Non-pigmented ciliary epithelial cell (primary cell): ENCODE results near the gene SDR42E1.

Source experiments
- DNase-seq: peaks from one replicate; pipeline ENCODE4 v3.0.0-alpha.2; 2010; ENCODE audit warnings: low read depth

The SDR42E1 gene, protein sequence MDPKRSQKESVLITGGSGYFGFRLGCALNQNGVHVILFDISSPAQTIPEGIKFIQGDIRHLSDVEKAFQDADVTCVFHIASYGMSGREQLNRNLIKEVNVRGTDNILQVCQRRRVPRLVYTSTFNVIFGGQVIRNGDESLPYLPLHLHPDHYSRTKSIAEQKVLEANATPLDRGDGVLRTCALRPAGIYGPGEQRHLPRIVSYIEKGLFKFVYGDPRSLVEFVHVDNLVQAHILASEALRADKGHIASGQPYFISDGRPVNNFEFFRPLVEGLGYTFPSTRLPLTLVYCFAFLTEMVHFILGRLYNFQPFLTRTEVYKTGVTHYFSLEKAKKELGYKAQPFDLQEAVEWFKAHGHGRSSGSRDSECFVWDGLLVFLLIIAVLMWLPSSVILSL

DNA sequence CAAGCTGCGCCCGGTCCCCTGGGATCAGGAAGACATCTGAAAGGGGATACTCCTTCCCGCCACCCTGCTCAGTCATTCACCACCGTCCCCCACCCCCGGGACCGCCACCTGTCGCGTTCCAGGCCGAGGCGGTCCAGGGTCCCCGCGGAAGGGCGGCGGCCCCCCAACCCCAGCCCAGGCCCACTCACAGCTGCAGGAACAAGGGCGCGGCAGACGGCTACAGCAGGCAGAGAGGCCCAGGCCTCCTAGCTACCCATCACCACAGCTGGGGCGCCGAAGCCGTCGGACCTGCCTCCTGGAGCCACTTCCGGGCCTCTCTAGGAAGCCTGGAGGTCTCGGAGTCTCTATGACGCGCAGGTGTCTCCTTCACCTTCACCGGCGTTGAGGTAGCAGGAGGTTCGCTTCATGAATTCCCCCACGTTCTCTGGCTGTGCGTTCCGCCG lies at the start of gene SDR42E1:
Gene SDR42E1 (minus strand): TSS at position 272 of the 443 bp plus-strand sequence. CDS start 10,612 bp downstream, outside the sequence.
- no peak for DNase-seq

GRCh38 chr16:82059983-82060421 lies 48.7 kb upstream of the SDR42E1 start:
- no peak for DNase-seq

- DNase-seq: no peak
These were observed 48.1 kb upstream of the SDR42E1 start for GRCh38 chr16:82059161-82059982.

DNA sequence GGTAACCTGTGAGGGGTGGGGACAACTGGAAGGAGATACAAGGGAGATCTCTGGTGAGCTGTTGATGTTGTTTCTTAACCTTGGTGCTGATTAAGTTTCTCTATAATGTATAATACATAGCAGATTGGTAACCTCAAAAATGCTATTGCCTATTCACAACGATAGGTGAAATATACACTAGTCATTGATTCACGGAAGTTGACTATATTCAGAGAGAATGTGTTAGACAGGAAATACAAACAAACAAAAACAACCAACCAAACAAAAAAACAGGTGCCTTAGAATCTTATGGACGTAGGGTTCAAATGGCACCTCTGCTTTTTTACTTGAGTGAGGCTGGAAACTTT lies 45.3 kb upstream of the SDR42E1 start:
- DNase-seq: no peak

DNA sequence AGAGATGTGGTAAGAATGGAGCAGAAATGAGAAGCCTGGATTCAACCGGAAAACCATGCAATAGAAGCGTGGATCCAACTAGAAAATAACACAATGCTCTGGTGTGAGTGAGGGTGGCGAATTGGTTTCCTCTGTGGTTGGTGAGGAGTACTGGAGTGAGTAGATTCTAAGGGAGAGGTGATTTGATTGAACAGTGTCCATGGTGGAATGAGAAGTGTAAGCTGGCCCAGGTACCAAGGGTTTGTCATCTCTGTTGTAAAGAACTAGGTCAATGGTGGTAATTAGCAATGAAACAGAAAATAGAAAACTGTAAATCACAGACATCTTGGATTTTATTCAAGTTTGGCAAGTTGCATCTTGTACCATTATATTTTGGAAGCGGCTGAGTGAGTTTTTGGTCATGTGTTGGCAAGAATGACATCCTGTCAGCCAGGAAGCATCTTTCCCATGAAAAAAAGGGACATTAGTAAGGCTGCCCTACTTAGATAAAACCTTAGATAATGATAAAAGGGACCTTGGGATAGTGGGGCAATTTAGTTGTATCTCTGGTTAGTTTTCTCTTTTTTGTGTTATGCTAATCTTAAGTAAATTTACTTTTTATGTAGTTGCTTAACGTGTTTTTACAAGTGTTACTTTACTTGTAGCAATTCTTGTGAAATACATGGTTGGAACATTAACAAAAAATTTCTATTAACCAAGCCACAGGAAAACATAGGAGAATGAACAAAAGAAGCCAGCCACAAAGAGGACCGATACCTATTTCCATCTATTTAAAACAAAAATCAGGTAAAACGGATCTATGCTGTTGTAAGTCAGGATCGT lies 44.7 kb upstream of the SDR42E1 start:
- DNase-seq: no peak

GRCh38 chr16:82055117-82055516 lies 43.8 kb upstream of the SDR42E1 start:
- DNase-seq: no peak

- no peak for DNase-seq
These were observed 40.4 kb upstream of the SDR42E1 start for GRCh38 chr16:82051656-82052055.

DNA sequence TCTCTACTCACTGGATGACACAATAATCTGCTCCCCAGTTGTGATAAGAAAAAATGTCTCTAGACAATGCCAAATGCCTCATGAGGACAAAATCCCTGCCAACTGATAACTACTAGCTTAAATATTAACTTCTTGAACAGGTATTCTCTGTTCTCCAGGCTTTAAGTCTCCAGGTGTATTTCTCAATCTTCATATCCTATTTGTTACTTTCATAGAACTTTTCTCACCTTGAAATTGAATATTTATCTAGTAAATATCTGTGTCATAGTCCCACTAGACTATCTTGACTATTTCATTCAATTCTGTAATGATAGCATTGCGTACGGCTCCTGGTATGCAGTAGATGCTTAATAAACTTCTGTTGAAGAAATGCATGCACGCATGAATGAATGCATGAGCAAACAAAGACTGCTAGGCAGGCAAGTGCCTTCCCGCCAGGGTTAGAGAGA lies 39.7 kb upstream of the SDR42E1 start:
- no peak for DNase-seq

GRCh38 chr16:82050506-82050905 lies 39.2 kb upstream of the SDR42E1 start:
- DNase-seq: no peak

GRCh38 chr16:82049484-82049883 lies 38.2 kb upstream of the SDR42E1 start:
- DNase-seq: no peak

DNA sequence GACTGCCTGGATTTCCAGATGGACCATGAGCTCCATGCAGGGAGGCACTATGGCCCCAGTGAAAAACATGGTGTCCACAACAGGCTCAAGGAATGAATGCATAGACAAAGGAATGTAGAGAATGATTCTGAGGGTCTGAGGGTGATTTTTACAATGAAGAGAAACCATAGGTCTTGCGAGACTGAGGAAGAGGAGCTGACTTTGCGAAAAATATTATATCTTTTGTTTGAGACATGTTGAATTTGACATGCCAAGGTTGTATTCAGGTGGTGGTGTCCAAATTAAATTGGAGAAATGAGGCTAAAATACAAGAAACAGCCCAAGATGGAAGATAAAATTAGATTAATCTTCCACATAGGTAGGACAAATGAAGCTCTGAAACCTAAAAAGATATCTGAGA lies 36.5 kb upstream of the SDR42E1 start:
- no peak for DNase-seq

- no peak for DNase-seq
These were observed 36.1 kb upstream of the SDR42E1 start for GRCh38 chr16:82047374-82047773.

DNA sequence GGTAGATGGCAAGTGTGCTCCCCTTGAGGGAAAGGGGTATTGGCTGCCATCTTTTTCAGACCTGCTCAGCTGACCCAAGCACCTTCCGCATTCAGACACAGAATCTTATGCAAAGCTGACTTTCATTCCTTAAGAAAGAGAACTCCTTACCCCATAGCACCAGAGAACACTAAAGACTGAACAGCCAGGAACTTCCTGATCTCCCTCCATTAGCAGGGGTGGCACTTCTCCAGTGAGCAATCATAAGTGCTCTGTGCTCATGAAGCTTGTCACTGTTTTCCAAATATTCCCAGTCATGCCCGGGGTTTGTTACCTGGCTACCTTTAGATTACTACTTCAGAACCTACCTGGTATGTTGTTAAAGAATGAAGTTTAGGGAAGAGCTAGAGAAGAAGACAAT lies 35.7 kb upstream of the SDR42E1 start:
- no peak for DNase-seq

GRCh38 chr16:82046541-82046940 lies 35.3 kb upstream of the SDR42E1 start:
- no peak for DNase-seq

- no peak for DNase-seq
These were observed 34.2 kb upstream of the SDR42E1 start for GRCh38 chr16:82045465-82045864.

DNA sequence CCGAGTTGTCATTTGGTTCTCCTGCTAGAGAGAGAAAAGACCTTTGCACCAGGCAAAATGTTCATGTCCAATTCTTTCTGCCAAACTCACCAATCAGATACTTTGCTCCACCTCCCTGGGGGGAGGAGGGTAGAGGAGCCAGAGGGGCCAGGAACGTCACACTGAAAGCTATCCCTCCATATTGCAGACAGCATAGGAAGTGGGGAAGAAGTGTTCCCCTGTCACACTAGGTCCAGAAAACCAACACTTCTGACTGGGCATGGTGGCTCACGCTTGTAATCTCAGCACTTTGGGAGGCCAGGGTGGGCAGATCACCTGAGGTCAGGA lies 33.3 kb upstream of the SDR42E1 start:
- no peak for DNase-seq

DNA sequence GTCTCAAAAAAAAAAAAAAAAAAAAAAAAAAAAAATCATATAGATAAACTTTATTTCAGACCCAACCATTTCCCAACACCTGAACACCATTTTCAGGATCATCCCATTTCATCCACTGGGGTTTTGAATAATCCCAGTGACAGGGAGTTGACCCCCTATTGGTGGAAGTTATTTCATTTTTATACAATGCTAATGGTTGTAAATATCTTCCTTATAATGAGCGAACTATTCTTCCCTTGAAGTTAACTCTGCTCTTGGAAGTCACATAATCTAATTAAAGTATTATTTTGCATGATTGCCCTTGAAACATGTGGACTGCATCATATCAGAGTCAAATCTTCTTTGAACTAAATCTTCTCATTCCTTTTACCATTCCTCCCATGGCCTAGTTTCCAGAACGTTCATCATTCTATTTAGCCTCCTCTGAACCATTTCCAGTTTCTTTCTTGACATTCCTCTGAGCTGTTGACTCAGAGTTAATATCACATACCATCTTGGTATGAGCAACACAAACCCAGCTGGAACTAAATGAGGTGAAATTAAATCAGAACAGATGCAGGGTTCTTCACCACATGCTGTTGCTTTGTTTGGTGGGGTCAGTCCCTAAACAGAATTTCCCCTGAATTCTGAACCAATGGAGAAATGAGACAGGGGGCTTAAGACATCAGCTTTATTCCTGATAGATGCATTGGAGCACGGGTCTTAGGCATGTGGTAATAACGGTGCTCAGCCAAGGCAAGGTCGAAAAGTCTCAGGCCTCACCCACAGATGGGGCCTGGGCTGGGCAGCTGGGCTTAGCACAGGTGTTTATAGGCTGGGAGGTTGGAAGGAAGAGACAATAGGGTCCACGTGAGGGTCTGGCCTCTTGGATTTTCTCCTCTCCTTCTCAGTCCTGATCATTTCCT lies 32.7 kb upstream of the SDR42E1 start:
- peak; percentile 90 for DNase-seq

DNA sequence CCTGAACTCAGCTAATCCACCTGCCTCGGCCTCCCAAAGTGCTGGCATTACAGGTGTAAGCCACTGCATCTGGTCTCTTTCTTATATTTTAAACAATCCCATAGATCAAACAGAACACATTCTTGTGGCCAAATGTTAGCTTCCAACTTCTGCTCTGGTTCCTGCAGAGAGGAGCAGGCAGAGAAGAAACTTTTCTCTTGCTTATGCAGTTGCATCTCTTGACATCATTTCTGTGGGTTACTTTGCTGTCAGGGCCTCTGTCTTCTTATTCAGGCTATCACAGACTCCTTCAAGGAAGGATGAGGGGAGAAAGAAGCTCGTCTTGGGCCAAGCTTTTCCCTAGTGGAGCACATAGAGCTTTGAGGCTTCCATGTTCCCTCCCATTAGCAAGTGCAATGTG lies 31.6 kb upstream of the SDR42E1 start:
- DNase-seq: no peak

- DNase-seq: no peak
These were observed 30.9 kb upstream of the SDR42E1 start for GRCh38 chr16:82042144-82042543.

DNA sequence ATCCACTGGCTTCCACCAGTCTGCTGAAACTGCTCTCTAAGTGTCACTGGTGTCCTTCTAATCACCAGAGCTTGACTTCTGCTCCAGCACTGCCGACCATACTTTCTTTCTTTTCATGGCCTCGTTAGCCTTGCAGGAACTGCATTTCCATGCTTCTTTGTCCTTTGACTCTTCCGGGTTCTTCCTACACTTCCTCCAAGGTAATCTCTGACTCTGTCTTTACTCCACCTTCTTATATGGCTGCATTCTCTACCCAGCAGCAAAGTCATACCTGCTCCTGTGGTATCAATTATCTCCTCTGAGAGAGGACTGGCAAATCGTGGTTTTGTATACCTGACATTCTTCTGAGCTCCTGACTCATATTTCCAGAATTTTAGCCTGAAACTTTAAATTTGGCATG lies 30.3 kb upstream of the SDR42E1 start:
- no peak for DNase-seq

GRCh38 chr16:82040296-82040695 lies 29.0 kb upstream of the SDR42E1 start:
- DNase-seq: no peak
